HepG2 (cell line): ENCODE measurements around the gene TTBK1. TPM values are rescaled to one million over a fixed set of nuclear protein-coding genes. Genes with fewer than 3 reads are reported as not detected.

ENCODE experiments used
- ARID4A ChIP-seq: sonication (generic); formaldehyde crosslinking; IDR thresholded peaks from 2 replicates; pipeline ENCODE4 v1.5.0; 2020; ENCODE audit warnings: mild to moderate bottlenecking, missing genetic modification reagents, borderline replicate concordance
- CAMTA2 ChIP-seq: sonication (generic); formaldehyde crosslinking; IDR thresholded peaks from 2 replicates; pipeline ENCODE4 v1.4.0; 2020; ENCODE audit warnings: mild to moderate bottlenecking, missing genetic modification reagents, borderline replicate concordance
- FOXO1 ChIP-seq: sonication (generic); formaldehyde crosslinking; IDR thresholded peaks from 2 replicates; pipeline ENCODE4 v1.4.0; 2020; ENCODE audit warnings: missing genetic modification reagents
- FUBP1 ChIP-seq: sonication (generic); formaldehyde crosslinking; IDR thresholded peaks from 2 replicates; pipeline ENCODE4 v1.5.1; 2020; ENCODE audit warnings: missing genetic modification reagents, mild to moderate bottlenecking, borderline replicate concordance
- HIVEP1 ChIP-seq: sonication (generic); formaldehyde crosslinking; IDR thresholded peaks from 2 replicates; pipeline ENCODE4 v1.4.0; 2020; ENCODE audit warnings: mild to moderate bottlenecking, missing genetic modification reagents
- KLF12 ChIP-seq: sonication (generic); formaldehyde crosslinking; IDR thresholded peaks from 2 replicates; pipeline ENCODE4 v1.4.0; 2020; ENCODE audit warnings: missing genetic modification reagents, borderline replicate concordance
- NCOA2 ChIP-seq: sonication (generic); formaldehyde crosslinking; IDR thresholded peaks from 2 replicates; pipeline ENCODE4 v1.8.0; 2022; ENCODE audit warnings: inconsistent platforms
- NPAS2 ChIP-seq: sonication (generic); formaldehyde crosslinking; IDR thresholded peaks from 2 replicates; pipeline ENCODE4 v1.8.0; 2022; ENCODE audit warnings: mild to moderate bottlenecking, missing genetic modification reagents, borderline replicate concordance
- SIN3B ChIP-seq: fragments of 150-350 bp; IDR thresholded peaks from 2 replicates; pipeline ENCODE4 v1.6.1; 2014; ENCODE audit warnings: low read length
- TBX3 ChIP-seq: fragments of 450-650 bp; IDR thresholded peaks from 2 replicates; pipeline ENCODE4 v1.6.1; 2017; ENCODE audit warnings: antibody characterized with exemption, mild to moderate bottlenecking, inconsistent platforms, borderline replicate concordance
- TOE1 ChIP-seq: sonication (generic); formaldehyde crosslinking; IDR thresholded peaks from 2 replicates; pipeline ENCODE4 v1.4.0; 2020; ENCODE audit warnings: mild to moderate bottlenecking, missing genetic modification reagents
- ZFAT ChIP-seq: sonication (generic); formaldehyde crosslinking; conservative IDR thresholded peaks from 2 replicates; pipeline ENCODE4 v1.8.1; 2023; ENCODE audit warnings: missing genetic modification reagents, inconsistent platforms
- ZKSCAN1 ChIP-seq: fragments of 150-350 bp; IDR thresholded peaks from 2 replicates; pipeline ENCODE4 v1.6.1; 2014; ENCODE audit warnings: low read length
- ZNF136 ChIP-seq: sonication (generic); formaldehyde crosslinking; IDR thresholded peaks from 2 replicates; pipeline ENCODE4 v1.8.1; 2022; ENCODE audit warnings: low read depth, mild to moderate bottlenecking, moderate library complexity, missing genetic modification reagents
- ZNF329 ChIP-seq: sonication (generic); formaldehyde crosslinking; IDR thresholded peaks from 2 replicates; pipeline ENCODE4 v1.9.0; 2021; ENCODE audit warnings: low read depth, mild to moderate bottlenecking, missing genetic modification reagents
- ZNF567 ChIP-seq: sonication (generic); formaldehyde crosslinking; IDR thresholded peaks from 2 replicates; pipeline ENCODE4 v1.8.1; 2023; ENCODE audit warnings: mild to moderate bottlenecking, missing genetic modification reagents, borderline replicate concordance
- polyA plus RNA-seq, 8 experiments: library from polyadenylated mRNA; depleted of rRNA in 3 of 8; stranded (reverse) in 7 of 8; unstranded in 1 of 8; fragments of >200 nt; fragmentation: Illumina TruSeq in 4 of 8; extraction: Trizol in 4 of 8; gene quantifications; 2 replicates each; pipeline versions ENCODE4 v1.2.1 to v1.2.3, GENCODE V29; 2011 to 2016; ENCODE audit warnings: low read depth in 4 of 8, missing spikeins in 1 of 8, mixed read lengths in 1 of 8; ENCODE audit not compliant: insufficient read depth in 1 of 8
- total RNA-seq, 5 experiments: library from RNA; depleted of rRNA; stranded (reverse); fragments of >200 nt; fragmentation: Illumina TruSeq; extraction: Trizol; gene quantifications; 2 replicates each; pipeline ENCODE4 v1.2.3, GENCODE V29; 2016; ENCODE audit warnings: low read depth in 1 of 5
- TF ChIP-seq, protein P1 (sequence below): sonication (generic); formaldehyde crosslinking; IDR thresholded peaks from 2 replicates; pipeline ENCODE4 v1.4.0; 2020; ENCODE audit warnings: missing genetic modification reagents, mild to moderate bottlenecking, borderline replicate concordance
- TF ChIP-seq, protein P2 (sequence below): sonication (generic); formaldehyde crosslinking; IDR thresholded peaks from 2 replicates; pipeline ENCODE4 v1.8.0; 2022; ENCODE audit warnings: missing genetic modification reagents, mild to moderate bottlenecking, borderline replicate concordance
- TF ChIP-seq, protein P3 (sequence below): sonication (generic); formaldehyde crosslinking; IDR thresholded peaks from 2 replicates; pipeline ENCODE4 v1.5.0; 2020; ENCODE audit warnings: missing genetic modification reagents

Gene TTBK1
- total and polyA plus RNA-seq, 2 of the 13 experiments (the other 11 are each of a cell fraction or from before 2014, with no cell fraction given): 0.24 to 0.33 TPM

GRCh38 chr6:43247114-43247999, 4.1 kb downstream of the TTBK1 start (continued):
- TF ChIP-seq ZFAT (no peak), CAMTA2 (CRISPR knock-in tag) (no peak; the same call in 1 of the 2 replicates), TOE1 (CRISPR knock-in tag) (no peak), NCOA2 (CRISPR knock-in tag) (no peak), TBX3 (no peak), FOXO1 (CRISPR knock-in tag) (0 out of 2 replicates have a peak, but pooled peaks have one; percentile 9), HIVEP1 (CRISPR knock-in tag) (peak; percentile 12; the same call in 1 of the 2 replicates), ARID4A (peak; percentile 78; the same call in 1 of the 2 replicates), ZNF136 (CRISPR knock-in tag) (no peak), KLF12 (CRISPR knock-in tag) (no peak), NPAS2 (CRISPR knock-in tag) (no peak), ZNF567 (CRISPR knock-in tag) (peak; percentile 82; the same call in 1 of the 2 replicates), FUBP1 (CRISPR knock-in tag) (no peak), ZNF329 (CRISPR knock-in tag) (no peak; the same call in 1 of the 2 replicates), ZKSCAN1 (no peak), SIN3B (no peak)
- TF ChIP-seq, protein P1, sequence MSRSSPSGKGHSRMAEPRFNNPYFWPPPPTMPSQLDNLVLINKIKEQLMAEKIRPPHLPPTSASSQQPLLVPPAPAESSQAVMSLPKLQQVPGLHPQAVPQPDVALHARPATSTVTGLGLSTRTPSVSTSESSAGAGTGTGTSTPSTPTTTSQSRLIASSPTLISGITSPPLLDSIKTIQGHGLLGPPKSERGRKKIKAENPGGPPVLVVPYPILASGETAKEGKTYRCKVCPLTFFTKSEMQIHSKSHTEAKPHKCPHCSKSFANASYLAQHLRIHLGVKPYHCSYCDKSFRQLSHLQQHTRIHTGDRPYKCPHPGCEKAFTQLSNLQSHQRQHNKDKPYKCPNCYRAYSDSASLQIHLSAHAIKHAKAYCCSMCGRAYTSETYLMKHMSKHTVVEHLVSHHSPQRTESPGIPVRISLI: peak; percentile 15; the same call in 1 of the 2 replicates
- TF ChIP-seq, protein P2, sequence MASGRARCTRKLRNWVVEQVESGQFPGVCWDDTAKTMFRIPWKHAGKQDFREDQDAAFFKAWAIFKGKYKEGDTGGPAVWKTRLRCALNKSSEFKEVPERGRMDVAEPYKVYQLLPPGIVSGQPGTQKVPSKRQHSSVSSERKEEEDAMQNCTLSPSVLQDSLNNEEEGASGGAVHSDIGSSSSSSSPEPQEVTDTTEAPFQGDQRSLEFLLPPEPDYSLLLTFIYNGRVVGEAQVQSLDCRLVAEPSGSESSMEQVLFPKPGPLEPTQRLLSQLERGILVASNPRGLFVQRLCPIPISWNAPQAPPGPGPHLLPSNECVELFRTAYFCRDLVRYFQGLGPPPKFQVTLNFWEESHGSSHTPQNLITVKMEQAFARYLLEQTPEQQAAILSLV (CRISPR knock-in tag): peak; percentile 94
- TF ChIP-seq, protein P3, sequence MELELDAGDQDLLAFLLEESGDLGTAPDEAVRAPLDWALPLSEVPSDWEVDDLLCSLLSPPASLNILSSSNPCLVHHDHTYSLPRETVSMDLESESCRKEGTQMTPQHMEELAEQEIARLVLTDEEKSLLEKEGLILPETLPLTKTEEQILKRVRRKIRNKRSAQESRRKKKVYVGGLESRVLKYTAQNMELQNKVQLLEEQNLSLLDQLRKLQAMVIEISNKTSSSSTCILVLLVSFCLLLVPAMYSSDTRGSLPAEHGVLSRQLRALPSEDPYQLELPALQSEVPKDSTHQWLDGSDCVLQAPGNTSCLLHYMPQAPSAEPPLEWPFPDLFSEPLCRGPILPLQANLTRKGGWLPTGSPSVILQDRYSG (CRISPR knock-in tag): no peak
